IPS DF 6.9 (cell line): Measurements from ENCODE around the gene GALNT8.
"Not testable (repeated sequence)": the region's sequence is repeated elsewhere in the genome, so short reads cannot be mapped to it uniquely, and the experiment has no call there.

Experiments
- DNase-seq: peaks from one replicate; pipeline ENCODE4 v3.0.0-alpha.2; 2013; ENCODE audit warnings: low read depth, low spot score
- H3K27ac ChIP-seq: one replicate; pipeline ENCODE4 v1.5.1; 2013; ENCODE audit warnings: low read length, control low read depth
- H3K27me3 ChIP-seq: 2 replicates; pipeline ENCODE4 v1.6.1; 2013; ENCODE audit warnings: mild to moderate bottlenecking, low read length; ENCODE audit not compliant: control insufficient read depth, insufficient read depth
- H3K36me3 ChIP-seq: 2 replicates; pipeline ENCODE4 v1.6.1; 2013; ENCODE audit warnings: low read length; ENCODE audit not compliant: control insufficient read depth, insufficient read depth
- H3K4me1 ChIP-seq: 2 replicates; pipeline ENCODE4 v1.6.1; 2013; ENCODE audit warnings: low read length; ENCODE audit not compliant: control insufficient read depth, insufficient read depth
- H3K4me3 ChIP-seq: 2 replicates; pipeline ENCODE4 v1.5.1; 2013; ENCODE audit warnings: mild to moderate bottlenecking, low read length
- H3K9me3 ChIP-seq: 2 replicates; pipeline ENCODE4 v1.6.1; 2013; ENCODE audit warnings: low read length, inconsistent platforms; ENCODE audit not compliant: control insufficient read depth, insufficient read depth
- WGBS: extraction: QIAGEN DNeasy Blood & Tissue Kit; methylation state at CpG from one replicate; pipeline ENCODE4 v1.1.7; 2013; ENCODE audit warnings: mixed read lengths, missing lambda C conversion rate; ENCODE audit not compliant: insufficient read length, insufficient coverage; 5-methylcytosine and 5-hydroxymethylcytosine counted together

Gene GALNT8

DNA sequence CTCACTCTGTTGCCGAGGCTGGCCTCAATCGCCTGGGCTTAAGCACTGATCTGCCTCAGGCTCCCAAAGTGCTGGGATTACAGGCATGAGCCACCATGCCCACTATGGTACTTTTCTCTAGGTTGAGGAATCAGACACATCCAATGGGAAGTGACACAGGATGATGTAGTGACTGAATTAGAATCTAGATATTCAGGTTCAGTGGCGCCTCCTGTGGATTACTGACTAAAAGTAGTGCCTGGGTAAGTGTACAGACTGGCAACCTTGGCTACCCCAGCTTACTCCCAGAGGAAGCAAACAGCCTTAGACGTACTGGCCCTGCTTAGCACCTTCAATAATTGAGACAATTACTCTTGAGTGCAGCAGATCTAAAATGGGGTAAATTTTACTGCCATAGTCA is 22.8 kb downstream of the GALNT8 start:
- Histone ChIP-seq H3K4me3 (no peak overlapping the region), H3K9me3 (no peaks in the 10 kb centered on the region), H3K4me1 (no peaks in the 10 kb centered on the region), H3K36me3 (no peaks in the 10 kb centered on the region), H3K27me3 (no peaks in the 10 kb centered on the region), H3K27ac (no peak overlapping the region)
- no peak for DNase-seq
- WGBS: no CpG with 5 or more reads among the region's 4 CpGs

DNA sequence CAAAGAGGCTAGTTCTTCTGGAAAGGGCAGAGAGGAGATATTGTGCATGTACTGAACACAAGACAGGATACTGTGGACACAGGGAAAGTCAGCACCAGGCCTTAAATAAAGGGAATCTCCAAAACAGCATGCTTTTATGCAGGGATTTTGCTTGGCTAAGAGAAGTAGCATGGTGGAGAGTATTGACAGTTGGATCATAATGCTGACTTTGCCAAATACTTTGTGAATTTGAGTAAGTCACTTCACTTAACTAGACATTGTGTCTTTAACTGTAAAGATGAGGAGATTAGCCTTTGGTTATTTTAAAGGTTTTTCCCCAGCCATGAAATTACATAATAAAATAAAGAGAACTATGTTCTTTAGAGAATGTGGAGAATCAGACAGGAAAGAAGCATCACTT is 24.5 kb downstream of the GALNT8 start:
- Histone ChIP-seq H3K4me3 (no peak overlapping the region), H3K27me3 (no peaks in the 10 kb centered on the region), H3K9me3 (no peaks in the 10 kb centered on the region), H3K27ac (no peak overlapping the region), H3K4me1 (no peaks in the 10 kb centered on the region), H3K36me3 (no peaks in the 10 kb centered on the region)
- no peak for DNase-seq

DNA sequence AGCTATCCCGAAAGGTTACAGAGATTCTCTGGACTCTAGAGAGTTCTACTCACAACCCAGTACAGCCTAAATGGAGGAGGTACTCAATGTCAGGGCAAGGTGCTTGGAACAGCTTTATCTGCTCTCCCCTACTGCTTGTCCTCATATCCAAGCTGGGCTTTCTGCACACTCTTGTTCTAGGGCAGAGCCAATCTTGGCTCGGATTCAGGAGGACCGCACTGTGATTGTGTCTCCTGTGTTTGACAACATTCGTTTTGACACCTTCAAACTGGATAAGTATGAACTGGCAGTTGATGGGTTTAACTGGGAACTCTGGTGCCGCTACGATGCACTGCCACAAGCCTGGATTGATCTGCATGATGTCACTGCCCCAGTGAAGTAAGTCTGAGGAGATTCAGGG is 25.0 kb downstream of the GALNT8 start:
- Histone ChIP-seq H3K27ac (no peak overlapping the region), H3K4me1 (no peaks in the 10 kb centered on the region), H3K36me3 (no peaks in the 10 kb centered on the region), H3K27me3 (no peaks in the 10 kb centered on the region), H3K4me3 (no peak overlapping the region; the same call in 1 of the 2 replicates), H3K9me3 (no peaks in the 10 kb centered on the region)
- no CpG with 5 or more reads among the region's 6 CpGs for WGBS
- no peak for DNase-seq

DNA sequence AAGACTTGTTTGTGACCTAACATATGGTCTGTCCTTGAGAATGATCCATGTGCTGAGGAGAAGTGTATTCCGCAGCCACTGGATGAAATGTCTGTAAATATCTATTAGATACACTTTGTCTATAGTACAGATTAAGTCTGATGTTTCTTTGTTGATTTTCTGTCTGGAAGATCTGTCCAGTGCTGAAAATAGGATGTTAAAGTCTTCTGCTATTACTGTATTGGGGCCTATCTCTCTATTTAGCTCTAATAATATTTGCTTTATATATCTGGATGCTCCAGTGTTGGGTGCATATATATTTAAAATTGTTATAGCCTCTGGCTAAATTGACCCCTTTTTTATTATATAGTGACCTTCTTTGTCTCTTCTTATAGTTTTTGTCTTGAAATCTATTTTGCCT is 31.5 kb downstream of the GALNT8 start:
- whole genome bisulfite sequencing: no CpG with 5 or more reads among the region's 1 CpG

DNA sequence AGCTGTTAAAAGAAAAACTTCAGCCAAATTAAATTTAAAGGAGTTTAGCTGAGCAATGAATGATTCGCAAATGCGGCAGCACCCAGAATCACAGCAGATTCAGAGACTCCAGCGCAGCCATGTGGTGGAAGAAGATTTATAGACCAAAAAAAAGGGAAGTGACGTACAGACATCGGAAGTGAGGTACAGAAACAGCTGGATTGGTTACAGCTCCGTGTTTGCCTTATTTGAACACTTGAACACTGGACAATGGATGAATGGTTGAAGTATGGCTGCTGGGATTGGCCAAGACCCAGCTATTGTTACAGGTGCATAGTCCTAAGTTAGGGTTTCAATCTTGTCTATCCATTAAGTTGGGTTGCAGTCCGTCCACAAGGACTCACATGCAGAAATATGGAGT is 42.6 kb downstream of the GALNT8 start:
- DNase-seq: no peak
- Histone ChIP-seq H3K27ac (no peak overlapping the region), H3K36me3 (no peaks in the 10 kb centered on the region), H3K27me3 (no peaks in the 10 kb centered on the region), H3K4me1 (no peaks in the 10 kb centered on the region), H3K9me3 (no peaks in the 10 kb centered on the region), H3K4me3 (no peak overlapping the region)
- WGBS: no CpG with 5 or more reads among the region's 7 CpGs

More for the DNA sequence above, 31.5 kb downstream of the GALNT8 start:
- DNase-seq, H3K4me3 ChIP-seq, H3K4me1 ChIP-seq, H3K36me3 ChIP-seq, H3K9me3 ChIP-seq, H3K27me3 ChIP-seq, H3K27ac ChIP-seq: not testable (repeated sequence)

DNA sequence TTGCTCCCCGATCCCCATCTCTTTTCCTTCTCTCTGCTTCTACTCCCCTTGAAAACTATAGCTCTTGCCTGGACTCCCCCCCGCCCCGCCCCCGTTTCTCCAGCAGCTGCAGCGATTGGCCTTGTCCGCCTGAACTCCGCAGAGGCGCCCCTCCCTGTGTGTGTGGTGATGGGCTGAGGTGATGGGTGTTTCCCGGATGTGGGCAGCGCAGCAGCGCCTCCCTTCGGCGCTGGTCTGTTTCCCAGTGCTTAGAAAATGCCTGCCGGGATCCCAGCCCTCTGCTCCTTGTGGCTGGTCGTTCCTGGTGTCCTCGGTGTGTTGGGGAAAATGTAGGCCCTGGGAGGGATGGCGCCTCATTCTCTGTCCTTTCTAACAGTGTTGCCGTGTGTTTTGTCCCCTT is 43.3 kb downstream of the GALNT8 start:
- DNase-seq: peak; percentile 92
- WGBS: no CpG with 5 or more reads among the region's 18 CpGs
- Histone ChIP-seq H3K27me3 (no peaks in the 10 kb centered on the region), H3K4me3 (no peak overlapping the region), H3K9me3 (no peaks in the 10 kb centered on the region), H3K4me1 (no peaks in the 10 kb centered on the region), H3K27ac (no peak overlapping the region), H3K36me3 (no peaks in the 10 kb centered on the region)

DNA sequence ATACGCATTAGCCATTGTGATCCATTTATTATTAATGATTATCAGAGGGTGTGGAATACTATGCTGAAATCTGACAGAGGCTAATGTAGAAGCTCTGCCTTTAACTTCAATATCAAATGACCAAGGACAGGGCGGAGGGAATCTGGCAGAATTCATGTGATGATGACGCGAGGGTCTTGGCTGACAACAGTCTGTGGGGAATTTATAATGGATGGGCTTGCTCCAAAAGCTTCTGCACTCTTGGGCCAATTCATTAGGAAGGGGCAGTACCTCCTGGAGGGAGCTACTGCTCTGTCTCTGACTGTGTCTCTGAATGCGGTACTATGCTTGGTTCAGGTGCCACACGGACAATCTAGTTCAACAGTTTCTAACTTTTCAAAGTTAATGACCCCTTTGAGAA is 46.2 kb downstream of the GALNT8 start:
- Histone ChIP-seq H3K9me3 (no peaks in the 10 kb centered on the region), H3K4me3 (no peak overlapping the region), H3K4me1 (no peaks in the 10 kb centered on the region), H3K27me3 (no peaks in the 10 kb centered on the region), H3K27ac (no peak overlapping the region), H3K36me3 (no peaks in the 10 kb centered on the region)
- DNase-seq: no peak
- WGBS: no CpG with 5 or more reads among the region's 6 CpGs

DNA sequence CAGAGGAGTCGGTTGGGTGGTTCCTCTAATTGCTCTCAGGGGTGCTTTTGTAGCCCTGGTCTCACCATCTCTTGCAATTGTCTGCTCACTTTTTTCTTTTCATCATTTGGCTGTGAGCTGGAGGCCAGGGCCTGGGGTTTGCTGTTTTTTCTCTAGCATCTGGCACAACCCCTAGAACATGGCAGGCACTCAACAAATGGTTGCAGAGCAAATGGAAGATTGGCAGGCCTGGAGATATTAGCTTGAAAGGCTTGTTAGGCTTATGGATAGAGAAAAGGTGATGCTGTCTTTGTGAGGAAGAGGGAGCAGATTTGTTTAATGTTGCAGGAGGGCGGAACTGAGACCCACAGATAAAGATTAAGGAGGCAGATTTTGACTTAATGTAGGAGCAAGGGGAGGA is 47.0 kb downstream of the GALNT8 start:
- Histone ChIP-seq H3K9me3 (no peaks in the 10 kb centered on the region), H3K4me3 (no peak overlapping the region), H3K4me1 (no peaks in the 10 kb centered on the region), H3K27me3 (no peaks in the 10 kb centered on the region), H3K36me3 (no peaks in the 10 kb centered on the region), H3K27ac (no peak overlapping the region)
- no CpG with 5 or more reads among the region's 2 CpGs for WGBS
- no peak for DNase-seq

DNA sequence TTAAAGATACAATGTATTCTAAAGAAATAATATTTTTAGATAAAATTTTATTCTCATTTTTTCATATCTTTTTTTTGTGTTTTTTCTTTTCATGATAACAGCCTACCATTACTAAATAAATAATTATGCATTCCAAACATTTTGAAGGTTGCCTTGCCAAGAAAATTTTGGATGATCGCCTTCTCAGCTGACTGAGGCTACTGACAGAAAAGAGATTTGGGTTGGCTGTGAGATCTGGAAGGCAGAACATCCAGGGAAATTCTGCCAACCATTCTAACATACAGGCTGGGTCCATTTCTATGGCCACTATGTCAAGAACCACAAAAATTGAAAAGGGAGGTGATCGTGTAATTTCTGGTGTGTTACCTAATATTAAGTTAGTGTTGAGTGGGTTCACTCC is 48.1 kb downstream of the GALNT8 start:
- H3K9me3 ChIP-seq: no peaks in the 10 kb centered on the region
- no peaks in the 10 kb centered on the region for H3K4me1 ChIP-seq
- DNase-seq: no peak
- no peak overlapping the region for H3K4me3 ChIP-seq
- no peak overlapping the region for H3K27ac ChIP-seq
- WGBS: no CpG with 5 or more reads among the region's 2 CpGs
- no peaks in the 10 kb centered on the region for H3K36me3 ChIP-seq
- H3K27me3 ChIP-seq: no peaks in the 10 kb centered on the region

DNA sequence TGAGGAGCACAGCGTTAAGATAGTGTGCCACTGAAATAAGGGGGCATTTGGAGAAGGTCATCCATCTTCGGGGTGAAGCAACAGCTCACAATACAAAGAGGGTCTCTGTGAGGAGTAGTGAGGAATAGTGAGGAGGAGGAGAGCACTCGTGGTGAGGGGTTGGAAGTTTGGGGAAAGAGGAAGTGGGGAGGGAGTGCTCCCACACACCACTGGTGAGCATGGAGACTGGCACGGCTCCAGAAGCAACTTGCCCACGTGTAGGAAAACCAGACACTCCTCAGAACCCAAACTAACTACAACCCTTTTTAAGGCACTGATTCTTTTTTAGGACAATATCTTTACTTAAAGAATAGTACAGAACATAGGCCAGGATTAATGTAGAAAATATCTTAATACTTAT is 48.9 kb downstream of the GALNT8 start:
- DNase-seq: no peak
- no peaks in the 10 kb centered on the region for H3K4me1 ChIP-seq
- 100% methylated on average over 1 of the region's 5 CpGs for WGBS
- no peak overlapping the region for H3K27ac ChIP-seq
- H3K9me3 ChIP-seq: no peaks in the 10 kb centered on the region
- H3K27me3 ChIP-seq: no peaks in the 10 kb centered on the region
- no peaks in the 10 kb centered on the region for H3K36me3 ChIP-seq
- H3K4me3 ChIP-seq: no peak overlapping the region

DNA sequence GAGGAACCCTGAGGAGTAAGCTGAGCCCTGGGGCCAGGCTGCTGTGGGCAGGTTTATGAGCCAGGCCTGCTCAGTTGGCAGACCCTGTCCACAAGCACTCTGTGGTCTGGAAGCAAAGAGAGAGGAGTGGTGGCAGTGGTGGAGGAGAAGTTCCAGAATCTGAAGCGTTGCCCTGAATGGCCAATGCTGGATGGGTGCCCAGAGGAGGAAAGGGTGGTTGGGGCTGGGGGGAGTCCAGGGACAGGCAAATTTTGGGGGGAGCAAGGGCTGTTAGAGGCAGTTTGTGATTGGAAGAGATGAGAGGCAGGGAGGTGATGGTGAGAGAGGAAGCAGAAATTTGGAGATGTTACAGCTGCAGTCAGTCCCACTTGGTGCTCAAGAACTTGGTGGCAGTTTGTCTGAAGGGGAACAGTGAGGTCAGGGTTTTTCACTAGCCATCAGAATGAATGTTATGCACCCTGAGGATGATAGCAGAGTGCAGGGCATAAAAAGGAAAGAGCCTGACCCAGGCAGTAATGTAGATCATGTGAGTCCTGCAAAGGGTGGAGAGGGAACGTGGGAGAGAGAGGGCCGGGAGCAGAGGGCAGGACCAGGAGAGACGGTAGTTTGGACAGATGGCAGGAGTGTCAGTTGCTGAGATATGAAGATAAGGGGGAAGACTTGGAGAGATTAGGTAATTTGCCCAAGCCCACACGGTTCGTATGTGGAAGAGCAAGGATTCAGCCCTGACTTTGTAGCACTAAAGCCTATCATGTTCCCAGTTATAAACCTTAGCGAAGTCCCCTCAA is 51.2 kb downstream of the GALNT8 start:
- no peaks in the 10 kb centered on the region for H3K27me3 ChIP-seq
- no CpG with 5 or more reads among the region's 7 CpGs for WGBS
- H3K9me3 ChIP-seq: no peaks in the 10 kb centered on the region; the same call in 1 of the 2 replicates
- H3K27ac ChIP-seq: no peak overlapping the region
- H3K4me3 ChIP-seq: no peak overlapping the region
- no peaks in the 10 kb centered on the region for H3K4me1 ChIP-seq
- DNase-seq: no peak
- no peaks in the 10 kb centered on the region for H3K36me3 ChIP-seq
